CD4-positive, alpha-beta T cell treated with Interleukin-1 beta for 1 hour (primary cell): ENCODE results near the gene CTR9.
"Not testable (repeated sequence)": the region's sequence is repeated elsewhere in the genome, so short reads cannot be mapped to it uniquely, and the experiment has no call there.

Experiments used
- DNase-seq, 2 donors: peaks; one replicate each; pipeline ENCODE4 v3.0.0-alpha.2; 2020 to 2022

Gene CTR9

GRCh38 chr11:10785146-10785474 is 34.1 kb downstream of the CTR9 start:
- no peak for DNase-seq

- DNase-seq, result no peak
Measured at GRCh38 chr11:10786451-10786850, 35.4 kb downstream of the CTR9 start.

- peak; percentile 82 for DNase-seq
Measured at GRCh38 chr11:10792385-10793068, 41.5 kb downstream of the CTR9 start.

GRCh38 chr11:10793470-10794255 is 42.6 kb downstream of the CTR9 start:
- no peak for DNase-seq

GRCh38 chr11:10796191-10796590 is 45.1 kb downstream of the CTR9 start:
- DNase-seq, result no peak

GRCh38 chr11:10797001-10797400 is 46.0 kb downstream of the CTR9 start:
- DNase-seq, result peak in 1 of 2 donors; percentile 43

GRCh38 chr11:10797531-10797930 is 46.5 kb downstream of the CTR9 start:
- no peak for DNase-seq

- DNase-seq, result no peak
Measured at GRCh38 chr11:10798330-10798928, 47.4 kb downstream of the CTR9 start.

GRCh38 chr11:10800292-10800691 is 49.2 kb downstream of the CTR9 start:
- no peak for DNase-seq

- DNase-seq, result no peak
Measured at GRCh38 chr11:10803676-10804075, 52.6 kb downstream of the CTR9 start.

GRCh38 chr11:10805741-10806140 is 54.7 kb downstream of the CTR9 start:
- no peak for DNase-seq

- DNase-seq, result no peak
Measured at GRCh38 chr11:10806206-10806605, 55.2 kb downstream of the CTR9 start.

- peak; percentile 43 to 51 for DNase-seq
Measured at GRCh38 chr11:10807493-10808234, 56.6 kb downstream of the CTR9 start.

- no peak for DNase-seq
Measured at GRCh38 chr11:10808235-10808552, 57.1 kb downstream of the CTR9 start.

GRCh38 chr11:10808553-10809372 is 57.7 kb downstream of the CTR9 start, which contains the start of gene EIF4G2:
Gene EIF4G2, minus strand, starts transcription at chr11:10808926.
- DNase-seq, result peak; percentile 99

GRCh38 chr11:10809373-10810160 is 58.5 kb downstream of the CTR9 start:
- DNase-seq, result peak; percentile 21 to 51

GRCh38 chr11:10813945-10814344 is 62.9 kb downstream of the CTR9 start:
- no peak for DNase-seq

- no peak for DNase-seq
Measured at GRCh38 chr11:10818594-10818993, 67.5 kb downstream of the CTR9 start.

GRCh38 chr11:10822491-10822890 is 71.4 kb downstream of the CTR9 start:
- not testable (repeated sequence) for DNase-seq

- no peak for DNase-seq
Measured at GRCh38 chr11:10823152-10823579, 72.1 kb downstream of the CTR9 start.

- DNase-seq, result peak in 1 of 2 donors; percentile 7
Measured at GRCh38 chr11:10824888-10825287, 73.8 kb downstream of the CTR9 start.

- DNase-seq, result no peak
Measured at GRCh38 chr11:10828402-10828801, 77.4 kb downstream of the CTR9 start.
